Activated CD4-positive, alpha-beta T cell treated with anti-CD3 and anti-CD28 coated beads, Interleukin-2, amount 10 ng/mL, durations not matched to agents 7 days and 5 days (primary cell): ENCODE data around the gene ELF3. TPM values are rescaled to one million over a fixed set of nuclear protein-coding genes. Genes with fewer than 3 reads are reported as not detected.
"Not testable (repeated sequence)": the region's sequence is repeated elsewhere in the genome, so short reads cannot be mapped to it uniquely, and the experiment has no call there.

Source experiments
- CTCF ChIA-PET: fragments of 350-600 bp; sonication (Branson Sonifier 250); formaldehyde crosslinking; loops from one replicate; lab custom pipeline; 2021; ENCODE audit warnings: antibody characterized with exemption; lab: Charles Lee
- POLR2A ChIA-PET: fragments of 350-600 bp; sonication (Branson Sonifier 250); formaldehyde crosslinking; loops from one replicate; lab custom pipeline; 2021; ENCODE audit warnings: antibody characterized with exemption; lab: Charles Lee
- DNase-seq: peaks from one replicate; pipeline ENCODE4 v3.0.0-alpha.2; 2020
- H3K27ac Mint-ChIP-seq: one replicate; pipeline ENCODE4 v1.8.0; 2021; ENCODE audit warnings: mild to moderate bottlenecking, moderate library complexity, mixed read lengths
- H3K27me3 Mint-ChIP-seq: one replicate; pipeline ENCODE4 v1.8.0; 2021; ENCODE audit warnings: mixed read lengths
- H3K36me3 Mint-ChIP-seq: one replicate; pipeline ENCODE4 v1.8.0; 2021; ENCODE audit warnings: low read depth, mixed read lengths
- H3K4me1 Mint-ChIP-seq: one replicate; pipeline ENCODE4 v1.8.0; 2021; ENCODE audit warnings: mixed read lengths
- H3K4me3 Mint-ChIP-seq: one replicate; pipeline ENCODE4 v1.8.0; 2021; ENCODE audit warnings: mild to moderate bottlenecking, moderate library complexity, mixed read lengths
- H3K9me3 Mint-ChIP-seq: one replicate; pipeline ENCODE4 v1.8.0; 2021; ENCODE audit warnings: mixed read lengths
- total RNA-seq, 2 experiments: library from RNA; stranded (reverse); gene quantifications; one replicate each; pipeline ENCODE4 v1.2.3, GENCODE V29; 2021

ELF3 gene
- under 1 TPM; 0.22 to 0.56 TPM for total RNA-seq

DNA sequence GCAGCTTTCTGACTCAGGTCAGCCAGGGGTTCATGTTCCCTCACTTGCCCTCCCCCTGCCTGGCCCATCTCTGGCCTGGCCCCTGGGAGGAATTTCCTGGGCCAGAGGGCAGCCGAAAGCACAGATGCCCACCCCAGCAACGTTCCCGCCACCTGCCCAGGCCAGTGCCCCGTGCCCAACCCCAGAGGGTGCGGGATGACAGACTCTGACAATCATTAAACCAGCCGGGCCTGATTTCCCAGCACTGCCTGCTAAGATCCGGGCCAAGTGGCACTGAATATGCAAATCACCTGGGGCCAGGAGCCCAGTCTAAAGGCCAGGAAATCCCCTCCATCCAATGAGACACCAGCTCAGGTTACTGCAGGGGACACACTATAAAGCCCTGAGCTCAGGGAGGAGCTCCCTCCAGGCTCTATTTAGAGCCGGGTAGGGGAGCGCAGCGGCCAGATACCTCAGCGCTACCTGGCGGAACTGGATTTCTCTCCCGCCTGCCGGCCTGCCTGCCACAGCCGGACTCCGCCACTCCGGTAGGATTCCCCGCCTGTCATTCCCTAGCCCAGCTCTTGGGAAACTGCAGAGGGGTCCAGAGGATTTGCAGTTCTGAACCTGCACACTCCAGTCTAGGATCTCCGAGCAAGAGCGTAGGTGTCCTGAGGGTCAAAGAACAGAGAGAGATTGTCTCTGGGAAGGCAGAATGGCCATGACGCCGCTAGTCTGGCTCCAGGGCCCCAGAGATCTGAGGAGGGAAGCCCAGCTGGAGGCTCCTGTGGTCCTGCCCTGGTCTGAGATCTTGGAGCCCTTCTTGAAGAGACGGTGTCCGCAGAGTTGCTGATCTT, at the start of gene ELF3:
ELF3 (plus strand) TSS at position 408 of the 836 bp plus-strand sequence. CDS start 550 bp downstream, outside the sequence.
- POLR2A ChIA-PET, result no interaction called here
- DNase-seq, result no peak
- CTCF ChIA-PET, result interaction anchor here (6.3 kb wide), 1 partner anchor 11 kb away, joined by 35 read pairs; no protein-coding TSS in a partner anchor
- no peaks in the 10 kb centered on the region for H3K36me3 Mint-ChIP-seq
- no peak within 1 kb of the TSS for H3K4me3 Mint-ChIP-seq
- H3K4me1 Mint-ChIP-seq, result no peaks in the 10 kb centered on the region
- no peak within 1 kb of the TSS for H3K27ac Mint-ChIP-seq
- H3K27me3 Mint-ChIP-seq, result no peaks in the 10 kb centered on the region
- H3K9me3 Mint-ChIP-seq, result no peaks in the 10 kb centered on the region

DNA sequence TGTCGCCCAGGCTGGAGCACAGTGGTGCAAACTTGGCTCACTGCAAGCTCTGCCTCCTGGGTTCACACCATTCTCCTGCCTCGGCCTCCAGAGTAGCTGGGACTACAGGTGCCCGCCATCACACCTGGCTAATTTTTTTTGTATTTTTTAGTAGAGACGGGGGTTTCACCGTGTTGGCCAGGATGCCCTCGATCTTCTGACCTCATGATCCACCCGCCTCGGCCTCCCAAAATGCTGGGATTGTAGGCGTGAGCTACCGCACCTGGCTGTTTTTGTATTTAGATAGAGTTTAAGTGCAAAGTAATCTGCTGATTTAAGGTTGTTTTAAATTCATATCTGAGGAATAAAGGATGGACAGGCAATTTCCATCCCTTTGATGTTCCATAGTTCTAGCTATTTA, 48.0 kb upstream of the ELF3 start:
- DNase-seq, POLR2A ChIA-PET, H3K4me3 Mint-ChIP-seq, H3K27me3 Mint-ChIP-seq, H3K27ac Mint-ChIP-seq, H3K4me1 Mint-ChIP-seq, H3K9me3 Mint-ChIP-seq: not testable (repeated sequence)
- peaks cover 45% of the 10 kb centered on the region for H3K36me3 Mint-ChIP-seq
- CTCF ChIA-PET, result interaction anchor here (0.6 to 1.0 kb wide), 3 partner anchors 11 to 176 kb away, joined by 3 read pairs; no protein-coding TSS in a partner anchor

DNA sequence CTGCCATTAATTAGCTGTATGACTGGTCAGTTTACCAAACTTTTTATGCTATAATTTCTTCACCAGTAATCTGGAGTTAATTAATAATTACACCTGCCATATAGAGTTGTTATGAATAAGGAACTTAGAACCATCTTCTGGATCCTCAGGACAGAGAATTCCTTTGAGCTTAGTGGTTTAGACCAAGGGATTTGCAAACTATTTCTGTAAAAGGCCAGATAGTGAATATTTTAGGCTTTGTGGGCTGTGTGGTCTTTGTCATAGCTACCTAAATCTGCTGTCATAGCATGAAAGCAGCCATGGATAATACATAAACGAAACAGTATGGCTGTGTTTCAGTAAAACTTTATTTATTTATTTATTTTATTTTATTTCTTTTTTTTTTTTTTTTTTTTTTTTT, 46.1 kb upstream of the ELF3 start:
- CTCF ChIA-PET, result interaction anchor here (1.4 kb wide), 1 partner anchor 12 kb away, joined by 3 read pairs; no protein-coding TSS in a partner anchor

DNA sequence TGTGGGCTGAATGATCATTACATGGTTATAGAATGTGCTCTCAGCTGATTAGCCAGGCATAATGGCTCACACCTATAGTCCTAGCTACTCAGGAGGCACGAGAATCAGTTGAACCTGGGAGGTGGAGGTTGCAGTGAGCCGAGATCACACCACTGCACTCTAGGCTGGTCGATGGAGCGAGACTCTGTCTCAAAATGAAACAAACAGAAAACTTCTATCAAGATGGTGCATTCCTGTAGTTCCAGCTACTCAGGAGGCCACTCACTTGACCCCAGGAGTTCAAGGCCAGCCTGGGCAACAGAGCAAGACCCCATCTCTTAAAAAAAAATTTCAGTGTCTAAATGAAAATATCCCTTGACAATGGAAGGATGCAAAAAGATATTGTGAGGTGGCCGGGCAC, 44.2 kb upstream of the ELF3 start:
- no peak for DNase-seq
- H3K27ac Mint-ChIP-seq, result no peak overlapping the region
- ChIA-PET POLR2A (interaction anchor here (0.7 kb wide), 1 partner anchor 72 kb away, joined by 4 read pairs; no protein-coding TSS in a partner anchor), CTCF (interaction anchor here (1.0 kb wide), 1 partner anchor 80 kb away, joined by 3 read pairs; no protein-coding TSS in a partner anchor)
- H3K4me3 Mint-ChIP-seq, result no peak overlapping the region
- H3K4me1 Mint-ChIP-seq, result no peaks in the 10 kb centered on the region
- H3K36me3 Mint-ChIP-seq, result peaks cover 45% of the 10 kb centered on the region
- H3K9me3 Mint-ChIP-seq, result no peaks in the 10 kb centered on the region
- no peaks in the 10 kb centered on the region for H3K27me3 Mint-ChIP-seq

More for the DNA sequence above, 46.1 kb upstream of the ELF3 start:
- no peak overlapping the region for H3K4me3 Mint-ChIP-seq
- H3K27ac Mint-ChIP-seq, result no peak overlapping the region
- no peaks in the 10 kb centered on the region for H3K9me3 Mint-ChIP-seq
- peaks cover 41% of the 10 kb centered on the region for H3K36me3 Mint-ChIP-seq
- no peak for DNase-seq
- no peaks in the 10 kb centered on the region for H3K4me1 Mint-ChIP-seq
- POLR2A ChIA-PET, result no interaction called here
- no peaks in the 10 kb centered on the region for H3K27me3 Mint-ChIP-seq

DNA sequence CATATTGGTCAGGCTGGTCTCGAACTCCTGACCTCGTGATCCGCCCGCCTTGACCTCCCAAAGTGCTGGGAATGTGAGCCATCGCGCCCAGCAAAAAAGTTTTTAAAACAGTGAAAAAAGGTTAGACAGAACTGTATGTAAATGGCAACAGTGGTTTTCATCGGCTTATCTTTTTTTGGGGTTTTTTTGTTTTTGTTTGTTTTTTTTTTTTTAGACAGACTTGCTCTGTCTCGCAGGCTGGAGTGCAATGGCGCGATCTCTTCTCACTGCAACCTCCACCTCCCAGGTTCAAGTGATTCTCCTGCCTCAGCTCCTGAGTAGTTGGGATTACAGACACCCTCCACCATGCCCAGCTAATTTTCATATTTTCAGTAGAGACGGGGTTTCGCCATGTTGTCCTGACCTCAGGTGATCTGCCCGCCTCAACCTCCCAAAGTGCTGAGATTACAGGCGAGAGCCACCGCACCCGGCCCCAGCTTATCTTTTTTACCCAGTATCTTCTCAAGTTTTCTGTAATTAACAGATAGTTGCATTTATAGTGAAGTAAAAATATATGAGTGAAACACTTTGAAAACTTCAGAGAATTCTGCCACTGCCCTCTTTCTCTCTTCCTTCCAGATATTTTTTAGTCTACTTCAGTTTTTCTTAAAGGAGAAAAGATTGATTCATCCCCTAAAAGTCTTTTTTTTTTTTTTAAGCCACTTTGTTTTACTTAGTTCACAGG, 42.0 kb upstream of the ELF3 start:
- peaks cover 37% of the 10 kb centered on the region for H3K36me3 Mint-ChIP-seq
- H3K4me1 Mint-ChIP-seq, result peaks cover 2% of the 10 kb centered on the region
- no peaks in the 10 kb centered on the region for H3K27me3 Mint-ChIP-seq
- DNase-seq, result no peak
- no peak overlapping the region for H3K27ac Mint-ChIP-seq
- ChIA-PET POLR2A (no interaction called here), CTCF (interaction anchor here (0.7 to 0.9 kb wide), 3 partner anchors 10 to 72 kb away, joined by 3 to 4 read pairs (median 3); no protein-coding TSS in a partner anchor)
- H3K9me3 Mint-ChIP-seq, result no peaks in the 10 kb centered on the region
- no peak overlapping the region for H3K4me3 Mint-ChIP-seq

DNA sequence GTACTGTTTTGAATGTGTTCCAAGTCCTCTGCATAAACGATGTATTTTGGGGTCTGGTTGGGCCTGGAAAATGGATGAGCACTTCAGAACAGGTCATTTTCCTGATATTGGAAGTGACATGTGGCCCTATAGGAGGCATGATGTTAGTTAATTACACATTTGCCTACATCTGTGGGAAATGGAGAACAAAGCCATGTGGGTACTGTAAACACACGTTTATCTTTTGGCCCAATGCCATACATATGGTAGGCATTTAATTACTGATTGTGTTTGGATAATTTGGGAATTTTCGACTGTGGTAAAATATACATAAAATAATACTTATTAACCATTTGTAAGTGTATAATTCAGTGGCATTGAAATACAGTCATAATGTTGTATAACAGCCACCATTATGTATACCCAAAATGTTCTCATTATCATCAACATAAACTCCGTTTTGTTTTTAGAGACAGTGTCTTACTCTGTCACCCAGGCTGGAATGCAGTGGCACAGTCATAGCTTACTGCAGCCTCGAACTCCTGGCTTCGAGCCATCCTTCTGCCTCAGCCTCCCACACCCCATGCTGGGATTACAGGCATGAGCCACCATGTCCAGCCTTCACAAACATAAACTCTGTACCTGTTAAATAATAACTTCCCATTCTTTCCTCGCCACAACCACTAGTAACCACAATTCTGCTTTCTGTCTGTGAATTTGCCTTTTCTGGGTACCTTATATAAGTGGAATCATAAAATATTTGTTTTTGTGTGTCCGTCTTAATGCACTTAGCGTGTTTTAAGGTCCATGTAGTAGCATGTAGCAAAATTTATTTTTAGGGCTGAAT, 39.8 kb upstream of the ELF3 start:
- ChIA-PET POLR2A (no interaction called here), CTCF (interaction anchor here (4.5 kb wide), 1 partner anchor 74 kb away, joined by 50 read pairs; no protein-coding TSS in a partner anchor)
- Mint-ChIP-seq H3K27me3 (peaks cover 11% of the 10 kb centered on the region), H3K4me1 (peaks cover 2% of the 10 kb centered on the region), H3K27ac (no peak overlapping the region), H3K9me3 (no peaks in the 10 kb centered on the region), H3K4me3 (no peak overlapping the region), H3K36me3 (peaks cover 25% of the 10 kb centered on the region)
- DNase-seq, result no peak

DNA sequence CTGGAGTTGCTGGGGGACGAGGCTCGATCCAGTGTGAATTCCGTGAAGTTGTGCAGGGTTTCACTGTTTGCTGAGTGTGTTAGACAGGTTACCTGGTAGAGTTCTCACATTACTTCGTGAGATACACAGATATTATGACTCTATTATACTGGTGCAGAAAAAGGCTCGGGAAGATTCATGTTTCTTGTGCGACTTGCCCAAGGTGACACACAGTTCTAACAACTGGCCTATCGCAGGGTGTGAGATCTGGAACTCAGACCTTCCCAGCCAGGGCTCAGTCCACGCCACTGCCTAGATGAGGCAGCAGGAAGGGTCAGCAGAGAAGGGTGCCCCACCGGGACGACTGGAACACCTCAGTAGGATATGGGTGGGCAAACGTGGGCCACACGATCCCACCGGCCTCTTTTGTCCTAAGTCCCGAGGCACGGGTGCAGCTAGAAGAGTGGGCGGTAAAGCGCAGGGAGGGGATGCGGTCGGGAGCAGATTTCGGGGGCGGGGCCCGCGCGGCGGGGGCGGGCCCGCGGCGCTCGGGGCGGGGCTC, 28.2 kb upstream of the ELF3 start:
- Mint-ChIP-seq H3K27ac (peak overlapping the region; percentile 85), H3K4me3 (peak overlapping the region; percentile 90), H3K36me3 (no peaks in the 10 kb centered on the region), H3K27me3 (peaks cover 7% of the 10 kb centered on the region), H3K4me1 (peaks cover 21% of the 10 kb centered on the region), H3K9me3 (no peaks in the 10 kb centered on the region)
- CTCF ChIA-PET, result interaction anchor here (1.0 to 1.6 kb wide), 2 partner anchors 17 to 27 kb away, joined by 3 to 8 read pairs; partner anchors contain the start of gene TIMM17A
- POLR2A ChIA-PET, result no interaction called here
- DNase-seq, result peak; percentile 62

DNA sequence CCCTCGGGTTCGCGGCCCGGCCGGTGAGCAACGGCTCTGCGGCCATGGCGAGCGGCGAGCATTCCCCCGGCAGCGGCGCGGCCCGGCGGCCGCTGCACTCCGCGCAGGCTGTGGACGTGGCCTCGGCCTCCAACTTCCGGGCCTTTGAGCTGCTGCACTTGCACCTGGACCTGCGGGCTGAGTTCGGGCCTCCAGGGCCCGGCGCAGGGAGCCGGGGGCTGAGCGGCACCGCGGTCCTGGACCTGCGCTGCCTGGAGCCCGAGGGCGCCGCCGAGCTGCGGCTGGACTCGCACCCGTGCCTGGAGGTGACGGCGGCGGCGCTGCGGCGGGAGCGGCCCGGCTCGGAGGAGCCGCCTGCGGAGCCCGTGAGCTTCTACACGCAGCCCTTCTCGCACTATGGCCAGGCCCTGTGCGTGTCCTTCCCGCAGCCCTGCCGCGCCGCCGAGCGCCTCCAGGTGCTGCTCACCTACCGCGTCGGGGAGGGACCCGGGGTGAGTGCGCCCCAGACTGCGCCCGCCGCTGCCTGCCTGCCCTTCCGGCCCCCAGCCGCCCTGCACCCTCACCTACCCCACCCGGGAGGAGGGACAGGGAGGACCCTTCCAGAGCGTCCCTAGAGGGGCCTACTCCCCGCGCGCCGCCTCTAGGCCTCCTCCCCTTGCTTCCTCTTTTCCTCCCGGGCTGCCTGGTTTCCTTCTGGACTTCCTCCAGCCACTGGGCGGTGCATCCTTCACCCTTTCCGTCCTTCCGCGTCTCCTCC, 27.6 kb upstream of the ELF3 start, which contains the start of gene RNPEP:
RNPEP (plus strand) TSS at position 26 of the 757 bp plus-strand sequence; CDS start at position 45, 19 bp downstream.
- ChIA-PET CTCF (interaction anchor here (1.6 kb wide), 1 partner anchor 28 kb away, joined by 8 read pairs; the partner anchor contains the start of gene TIMM17A), POLR2A (interaction anchor here (0.7 kb wide), 1 partner anchor 91 kb away, joined by 3 read pairs; no protein-coding TSS in a partner anchor)
- peaks cover 7% of the 10 kb centered on the region for H3K27me3 Mint-ChIP-seq
- DNase-seq, result peak; percentile 55
- peak within 1 kb of the TSS; percentile 91 for H3K27ac Mint-ChIP-seq
- H3K4me1 Mint-ChIP-seq, result peaks cover 21% of the 10 kb centered on the region
- no peaks in the 10 kb centered on the region for H3K9me3 Mint-ChIP-seq
- H3K4me3 Mint-ChIP-seq, result peak within 1 kb of the TSS; percentile 90
- H3K36me3 Mint-ChIP-seq, result no peaks in the 10 kb centered on the region

DNA sequence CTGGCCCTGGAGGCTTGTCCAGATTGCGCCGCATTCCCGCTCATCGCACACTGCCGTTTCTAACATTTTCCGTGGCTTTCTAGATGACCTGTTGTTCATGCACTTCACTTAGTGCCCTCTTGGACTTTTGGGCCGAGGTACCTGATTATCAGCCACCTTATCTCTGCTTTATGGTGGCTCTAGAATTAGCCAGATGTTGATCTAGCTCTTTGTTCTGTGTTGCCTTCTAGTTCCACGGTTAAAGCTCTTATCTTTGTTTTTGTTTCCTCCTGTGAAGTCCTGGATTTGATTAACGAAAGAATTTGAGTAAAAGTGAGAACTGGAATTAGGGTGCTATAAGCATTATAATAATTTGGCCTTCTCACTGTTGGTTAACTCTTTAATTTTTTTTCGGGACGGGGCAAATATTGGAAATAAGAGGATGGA, 27.0 kb upstream of the ELF3 start:
- Mint-ChIP-seq H3K27me3 (peaks cover 7% of the 10 kb centered on the region), H3K27ac (peak overlapping the region; percentile 91), H3K4me3 (peak overlapping the region; percentile 90), H3K4me1 (peaks cover 21% of the 10 kb centered on the region), H3K36me3 (no peaks in the 10 kb centered on the region), H3K9me3 (no peaks in the 10 kb centered on the region)
- POLR2A ChIA-PET, result interaction anchor here (0.7 kb wide), 1 partner anchor 91 kb away, joined by 3 read pairs; no protein-coding TSS in a partner anchor
- CTCF ChIA-PET, result interaction anchor here (1.6 kb wide), 1 partner anchor 28 kb away, joined by 8 read pairs; the partner anchor contains the start of gene TIMM17A
- DNase-seq, result no peak

DNA sequence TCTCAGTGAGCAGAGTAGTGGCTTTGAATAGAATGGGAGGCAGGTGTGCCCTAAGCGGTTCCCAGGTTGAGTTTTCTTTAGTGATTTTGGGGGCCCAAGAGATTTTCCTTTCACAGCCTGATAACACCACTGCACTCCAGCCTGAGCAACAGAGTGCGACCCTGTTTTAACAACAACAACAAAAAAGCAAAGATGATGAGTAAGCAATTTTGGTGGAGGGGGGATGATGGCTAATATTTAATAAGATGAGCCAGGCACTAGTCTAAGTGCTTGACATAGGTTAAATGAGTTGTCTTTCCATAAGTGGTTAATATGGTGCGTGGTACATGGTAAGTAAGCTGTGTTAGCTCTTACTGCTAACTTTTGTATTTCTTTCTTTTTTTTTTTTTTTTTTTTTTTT, 25.9 kb upstream of the ELF3 start:
- POLR2A ChIA-PET, result no interaction called here
- CTCF ChIA-PET, result interaction anchor here (0.7 to 2.2 kb wide), 5 partner anchors 11 to 464 kb away, joined by 3 to 7 read pairs (median 4); no protein-coding TSS in a partner anchor
- Mint-ChIP-seq H3K27ac (no peak overlapping the region), H3K9me3 (no peaks in the 10 kb centered on the region), H3K36me3 (peaks cover 4% of the 10 kb centered on the region), H3K4me1 (peaks cover 21% of the 10 kb centered on the region), H3K27me3 (peaks cover 5% of the 10 kb centered on the region), H3K4me3 (no peak overlapping the region)
- DNase-seq, result no peak

DNA sequence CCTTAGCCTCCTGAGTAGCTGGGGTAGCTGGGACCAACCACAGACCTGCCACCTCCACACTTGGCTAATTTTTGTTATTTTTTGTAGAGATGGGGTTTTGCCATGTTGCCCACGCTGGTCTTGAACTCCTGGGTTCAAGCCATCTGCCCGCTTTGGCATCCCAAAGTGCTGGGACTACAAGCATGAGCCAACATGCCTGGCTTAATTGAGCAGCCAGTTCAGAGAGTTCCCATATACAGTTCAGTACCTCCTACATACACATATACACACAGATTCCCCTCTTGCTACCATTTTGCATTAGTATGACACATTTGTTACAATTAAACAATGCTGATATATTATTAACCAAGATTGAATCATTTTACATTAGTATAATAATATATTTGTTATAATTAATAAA, 25.0 kb upstream of the ELF3 start:
- CTCF ChIA-PET, result interaction anchor here (1.0 to 2.2 kb wide), 4 partner anchors 12 to 149 kb away, joined by 3 to 7 read pairs (median 4); no protein-coding TSS in a partner anchor
- Mint-ChIP-seq H3K27me3 (peaks cover 5% of the 10 kb centered on the region), H3K36me3 (peaks cover 4% of the 10 kb centered on the region), H3K4me3 (no peak overlapping the region), H3K27ac (no peak overlapping the region), H3K4me1 (peaks cover 21% of the 10 kb centered on the region), H3K9me3 (no peaks in the 10 kb centered on the region)
- POLR2A ChIA-PET, result no interaction called here
- DNase-seq, result no peak
